ENCODE results near the gene NOL12. TPM values are rescaled to one million over a fixed set of nuclear protein-coding genes. Genes with fewer than 3 reads are reported as not detected.
A peak's percentile ranks its signal among the peaks of the same experiment; 100 is the strongest.

The NOL12 gene
- total RNA-seq, 1 donor from 2014 or later, result 18.1 TPM

GRCh38 chr22:37672206-37672919 is 13.8 kb upstream of the NOL12 start:
- Mint-ChIP-seq H3K4me1 (ENCODE audit: low read depth, unreplicated experiment) (peaks cover 7% of the 10 kb centered on the region), H3K4me3 (ENCODE audit: unreplicated experiment) (no peak overlapping the region), H3K36me3 (ENCODE audit: low read depth, unreplicated experiment) (no peaks in the 10 kb centered on the region), H3K27ac (ENCODE audit: unreplicated experiment) (no peak overlapping the region), H3K9me3 (ENCODE audit: unreplicated experiment) (no peaks in the 10 kb centered on the region), H3K27me3 (ENCODE audit: low read depth, unreplicated experiment) (no peaks in the 10 kb centered on the region)
- TF ChIP-seq EZH2 (IDR thresholded peaks at IDR 0.05; ENCODE audit: insufficient read depth, low read length) (no peak), CTCF (IDR thresholded peaks at IDR 0.05; ENCODE audit: insufficient read depth, low read depth, low read length) (no peak)
- Histone ChIP-seq H3K9ac (ENCODE audit: low read length) (no peak overlapping the region), H3K79me2 (ENCODE audit: insufficient read depth, low read length) (peaks cover 18% of the 10 kb centered on the region), H3K4me2 (ENCODE audit: low read length) (no peak overlapping the region), H3K4me3 (ENCODE audit: insufficient read depth, low read depth, low read length) (no peak overlapping the region), H3K9me3 (ENCODE audit: insufficient read depth, low read depth, low read length) (no peaks in the 10 kb centered on the region), H3K4me1 (ENCODE audit: insufficient read depth, low read length) (peaks cover 7% of the 10 kb centered on the region), H4K20me1 (ENCODE audit: insufficient read depth, low read length) (peaks cover 14% of the 10 kb centered on the region), H3K27ac (ENCODE audit: low read depth, low read length) (no peak overlapping the region), H3K36me3 (ENCODE audit: insufficient read depth, low read length) (no peaks in the 10 kb centered on the region), H2AFZ (ENCODE audit: low read depth, low read length) (no peak overlapping the region), H3K27me3 (ENCODE audit: insufficient read depth, low read length) (no peaks in the 10 kb centered on the region)
- no peak for FAIRE-seq
- no peak for DNase-seq (ENCODE audit: low read depth)

DNA sequence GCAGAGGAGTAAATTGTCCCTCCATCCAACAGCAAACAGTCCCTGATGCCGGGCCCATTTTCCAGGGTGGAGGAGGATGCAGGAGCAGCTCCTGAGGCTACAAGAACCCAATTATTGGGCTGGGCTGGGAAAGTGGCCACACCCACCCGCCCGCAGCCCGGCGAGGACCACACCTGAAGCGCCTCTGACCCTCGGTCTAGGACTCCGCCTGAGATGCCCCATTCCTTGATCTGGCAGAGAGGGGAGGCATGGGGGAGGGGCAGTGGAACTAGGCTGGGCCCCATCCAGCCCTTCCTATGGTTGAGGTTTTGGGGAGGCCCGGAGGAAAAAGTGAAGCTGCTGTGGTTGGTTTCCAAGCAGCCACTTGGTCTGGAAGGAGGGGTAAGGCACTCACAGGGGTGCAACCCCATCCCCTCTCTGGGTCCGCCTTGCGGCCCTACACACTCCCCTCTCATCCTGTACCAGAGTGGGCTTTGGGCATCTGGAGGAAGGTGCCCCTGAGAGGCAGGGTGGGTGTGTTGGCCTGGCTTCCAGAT is 13.2 kb upstream of the NOL12 start:
- Mint-ChIP-seq H3K4me1 (ENCODE audit: low read depth, unreplicated experiment) (peaks cover 11% of the 10 kb centered on the region), H3K27me3 (ENCODE audit: low read depth, unreplicated experiment) (no peaks in the 10 kb centered on the region), H3K27ac (ENCODE audit: unreplicated experiment) (no peak overlapping the region), H3K4me3 (ENCODE audit: unreplicated experiment) (no peak overlapping the region), H3K9me3 (ENCODE audit: unreplicated experiment) (no peaks in the 10 kb centered on the region), H3K36me3 (ENCODE audit: low read depth, unreplicated experiment) (no peaks in the 10 kb centered on the region)
- H3K4me2 ChIP-seq (ENCODE audit: low read length), result no peak overlapping the region
- peaks cover 20% of the 10 kb centered on the region for H4K20me1 ChIP-seq (ENCODE audit: insufficient read depth, low read length)
- H3K4me1 ChIP-seq (ENCODE audit: insufficient read depth, low read length), result peaks cover 9% of the 10 kb centered on the region
- H3K79me2 ChIP-seq (ENCODE audit: insufficient read depth, low read length), result peaks cover 23% of the 10 kb centered on the region
- TF ChIP-seq EZH2 (IDR thresholded peaks at IDR 0.05; ENCODE audit: insufficient read depth, low read length), result no peak
- no peak for TF ChIP-seq CTCF (IDR thresholded peaks at IDR 0.05; ENCODE audit: insufficient read depth, low read depth, low read length)
- H3K27me3 ChIP-seq (ENCODE audit: insufficient read depth, low read length), result no peaks in the 10 kb centered on the region
- DNase-seq (ENCODE audit: low read depth), result no peak
- H2AFZ ChIP-seq (ENCODE audit: low read depth, low read length), result no peak overlapping the region
- no peak overlapping the region for H3K9ac ChIP-seq (ENCODE audit: low read length)
- peaks cover under 1% of the 10 kb centered on the region for H3K36me3 ChIP-seq (ENCODE audit: insufficient read depth, low read length)
- FAIRE-seq, result no peak
- no peak overlapping the region for H3K4me3 ChIP-seq (ENCODE audit: insufficient read depth, low read depth, low read length)
- H3K27ac ChIP-seq (ENCODE audit: low read depth, low read length), result no peak overlapping the region
- H3K9me3 ChIP-seq (ENCODE audit: insufficient read depth, low read depth, low read length), result no peaks in the 10 kb centered on the region

DNA sequence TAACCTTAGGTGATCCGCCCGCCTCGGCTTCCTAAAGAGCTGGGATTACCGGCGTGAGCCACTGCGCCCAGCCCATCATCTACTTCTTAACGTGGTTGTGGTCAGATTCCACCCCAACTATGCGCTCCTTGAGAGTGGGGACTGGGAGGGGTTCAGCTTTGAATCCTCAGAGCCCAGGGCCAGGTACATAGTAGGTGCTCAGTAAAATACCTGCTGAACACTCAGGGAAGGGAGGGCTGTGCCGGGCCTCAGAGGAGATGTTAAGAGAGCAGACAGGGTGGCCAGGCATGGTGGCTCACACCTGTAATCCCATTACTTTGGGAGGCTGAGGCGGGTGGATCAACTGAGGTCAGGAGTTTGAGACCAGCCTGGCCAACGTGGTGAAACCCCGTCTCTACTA is 11.9 kb upstream of the NOL12 start:
- H4K20me1 ChIP-seq (ENCODE audit: insufficient read depth, low read length), result peaks cover 32% of the 10 kb centered on the region
- H3K27ac Mint-ChIP-seq (ENCODE audit: unreplicated experiment), result no peak overlapping the region
- H3K9me3 Mint-ChIP-seq (ENCODE audit: unreplicated experiment), result no peaks in the 10 kb centered on the region

More for the DNA sequence above, 11.9 kb upstream of the NOL12 start:
- Mint-ChIP-seq H3K36me3 (ENCODE audit: low read depth, unreplicated experiment) (no peaks in the 10 kb centered on the region), H3K4me1 (ENCODE audit: low read depth, unreplicated experiment) (peaks cover 12% of the 10 kb centered on the region), H3K27me3 (ENCODE audit: low read depth, unreplicated experiment) (no peaks in the 10 kb centered on the region), H3K4me3 (ENCODE audit: unreplicated experiment) (no peak overlapping the region)
- no peak overlapping the region for H3K4me3 ChIP-seq (ENCODE audit: insufficient read depth, low read depth, low read length)
- H3K4me1 ChIP-seq (ENCODE audit: insufficient read depth, low read length), result peaks cover 15% of the 10 kb centered on the region
- no peak overlapping the region for H3K27ac ChIP-seq (ENCODE audit: low read depth, low read length)
- no peak for DNase-seq (ENCODE audit: low read depth)
- no peak for FAIRE-seq
- H3K9me3 ChIP-seq (ENCODE audit: insufficient read depth, low read depth, low read length), result no peaks in the 10 kb centered on the region
- no peak for TF ChIP-seq EZH2 (IDR thresholded peaks at IDR 0.05; ENCODE audit: insufficient read depth, low read length)
- no peak for TF ChIP-seq CTCF (IDR thresholded peaks at IDR 0.05; ENCODE audit: insufficient read depth, low read depth, low read length)
- peak overlapping the region; percentile 38 for H3K9ac ChIP-seq (ENCODE audit: low read length)
- H3K4me2 ChIP-seq (ENCODE audit: low read length), result peak overlapping the region; percentile 30
- H2AFZ ChIP-seq (ENCODE audit: low read depth, low read length), result no peak overlapping the region
- peaks cover 7% of the 10 kb centered on the region for H3K36me3 ChIP-seq (ENCODE audit: insufficient read depth, low read length)
- peaks cover 28% of the 10 kb centered on the region for H3K79me2 ChIP-seq (ENCODE audit: insufficient read depth, low read length)
- no peaks in the 10 kb centered on the region for H3K27me3 ChIP-seq (ENCODE audit: insufficient read depth, low read length)

Measured in astrocyte (in vitro differentiated cells and primary cell).